DND-41 (cell line): ENCODE results near the gene MTMR2.

Experiments
- ATAC-seq: fragments of 200-7000 bp; cut with Tn5 transposase; 3 replicates; pipeline ENCODE4 v1.9.1; 2021; ENCODE audit warnings: low read depth; ENCODE audit not compliant: insufficient read depth
- DNase-seq: peaks from one replicate; pipeline ENCODE4 v3.0.0-alpha.2; 2020
- H2AFZ ChIP-seq: 2 replicates; pipeline ENCODE4 v1.6.0; 2012; ENCODE audit warnings: low read depth, low read length
- H3K27ac ChIP-seq: 2 replicates; pipeline ENCODE4 v1.5.1; 2012; ENCODE audit warnings: low read length, inconsistent platforms
- H3K27me3 ChIP-seq: fragments of 200-600 bp; sonication (generic); 2 replicates; pipeline ENCODE4 v1.6.0; 2012; ENCODE audit warnings: low read length, mild to moderate bottlenecking, inconsistent platforms; ENCODE audit not compliant: insufficient read depth, poor library complexity
- H3K36me3 ChIP-seq: 2 replicates; pipeline ENCODE4 v1.5.1; 2012; ENCODE audit warnings: low read length, inconsistent platforms; ENCODE audit not compliant: insufficient read depth
- H3K4me1 ChIP-seq: 2 replicates; pipeline ENCODE4 v1.5.1; 2012; ENCODE audit warnings: mild to moderate bottlenecking, low read length; ENCODE audit not compliant: insufficient read depth
- H3K4me2 ChIP-seq: 2 replicates; pipeline ENCODE4 v1.6.0; 2012; ENCODE audit warnings: mild to moderate bottlenecking, moderate library complexity, low read length, inconsistent platforms; ENCODE audit not compliant: insufficient read depth
- H3K4me3 ChIP-seq, 2 experiments: fragments of 200-600 bp in 1 of 2; shearing (Covaris generic) in 1 of 2; 2 replicates each; pipeline ENCODE4 v1.5.1; 2012 to 2016; ENCODE audit warnings: inconsistent platforms in 2 of 2, low read length in 2 of 2, mild to moderate bottlenecking in 2 of 2, low read depth in 1 of 2, moderate library complexity in 1 of 2
- H3K79me2 ChIP-seq: 2 replicates; pipeline ENCODE4 v1.6.0; 2012; ENCODE audit warnings: low read length, inconsistent platforms; ENCODE audit not compliant: insufficient read depth
- H3K9ac ChIP-seq: 2 replicates; pipeline ENCODE4 v1.6.0; 2012; ENCODE audit warnings: low read depth, mild to moderate bottlenecking, inconsistent platforms, low read length, moderate library complexity
- H3K9me3 ChIP-seq: 2 replicates; pipeline ENCODE4 v1.5.1; 2012; ENCODE audit warnings: low read length, moderate library complexity, mild to moderate bottlenecking, inconsistent platforms; ENCODE audit not compliant: insufficient read depth, severe bottlenecking
- H4K20me1 ChIP-seq: 2 replicates; pipeline ENCODE4 v1.6.0; 2012; ENCODE audit warnings: low read length; ENCODE audit not compliant: insufficient read depth
- CTCF ChIP-seq: IDR thresholded peaks from 2 replicates; pipeline ENCODE4 v1.5.1; 2012; ENCODE audit warnings: borderline replicate concordance, low read length, moderate library complexity, mild to moderate bottlenecking; ENCODE audit not compliant: poor library complexity, severe bottlenecking; ENCODE audit errors: extremely low read depth
- EZH2 ChIP-seq: IDR thresholded peaks from 3 replicates; pipeline ENCODE4 v1.6.1; 2012; ENCODE audit warnings: borderline replicate concordance, low read depth, mild to moderate bottlenecking, moderate library complexity, low read length, inconsistent platforms; ENCODE audit not compliant: severe bottlenecking

The MTMR2 gene

GRCh38 chr11:95910638-95911368 lies 13.1 kb downstream of the MTMR2 start:
- H2AFZ ChIP-seq = no peak overlapping the region
- peaks cover 11% of the 10 kb centered on the region; the same call in 1 of the 2 replicates for H4K20me1 ChIP-seq
- H3K27me3 ChIP-seq = no peaks in the 10 kb centered on the region
- no peak overlapping the region for H3K4me2 ChIP-seq
- no peak for TF ChIP-seq EZH2
- no peak for TF ChIP-seq CTCF
- H3K36me3 ChIP-seq = no peaks in the 10 kb centered on the region
- no peak overlapping the region for H3K4me3 ChIP-seq
- DNase-seq (no peak), ATAC-seq (no peak)
- H3K9ac ChIP-seq = no peak overlapping the region
- no peaks in the 10 kb centered on the region for H3K9me3 ChIP-seq
- H3K4me1 ChIP-seq = no peaks in the 10 kb centered on the region
- peaks cover 76% of the 10 kb centered on the region for H3K79me2 ChIP-seq
- H3K27ac ChIP-seq = no peak overlapping the region

GRCh38 chr11:95908826-95909225 lies 15.1 kb downstream of the MTMR2 start:
- DNase-seq = no peak
- TF ChIP-seq CTCF (no peak), EZH2 (no peak)
- ATAC-seq = no peak
- Histone ChIP-seq H3K27me3 (no peaks in the 10 kb centered on the region), H3K4me2 (no peak overlapping the region), H3K4me3 (no peak overlapping the region), H2AFZ (no peak overlapping the region), H3K27ac (no peak overlapping the region), H3K9ac (no peak overlapping the region), H3K4me1 (no peaks in the 10 kb centered on the region), H3K79me2 (peaks cover 77% of the 10 kb centered on the region), H3K36me3 (no peaks in the 10 kb centered on the region), H3K9me3 (no peaks in the 10 kb centered on the region), H4K20me1 (peaks cover 9% of the 10 kb centered on the region; the same call in 1 of the 2 replicates)

GRCh38 chr11:95907476-95907875 lies 16.4 kb downstream of the MTMR2 start:
- no peak overlapping the region for H3K4me2 ChIP-seq
- DNase-seq = no peak
- no peak overlapping the region for H3K27ac ChIP-seq
- no peak overlapping the region for H3K9ac ChIP-seq
- peaks cover 82% of the 10 kb centered on the region for H3K79me2 ChIP-seq
- H3K36me3 ChIP-seq = no peaks in the 10 kb centered on the region
- peaks cover 9% of the 10 kb centered on the region; the same call in 1 of the 2 replicates for H4K20me1 ChIP-seq
- TF ChIP-seq EZH2 (no peak), CTCF (no peak)
- no peaks in the 10 kb centered on the region for H3K9me3 ChIP-seq
- H2AFZ ChIP-seq = no peak overlapping the region
- no peaks in the 10 kb centered on the region for H3K27me3 ChIP-seq
- ATAC-seq = no peak
- no peaks in the 10 kb centered on the region for H3K4me1 ChIP-seq
- no peak overlapping the region for H3K4me3 ChIP-seq
